ENCODE measurements around the gene SNX18. TPM values are rescaled to one million over a fixed set of nuclear protein-coding genes. Genes with fewer than 3 reads are reported as not detected.

SNX18 gene
- total RNA-seq, 1 experiment from 2014 or later = 16.0 TPM

DNA sequence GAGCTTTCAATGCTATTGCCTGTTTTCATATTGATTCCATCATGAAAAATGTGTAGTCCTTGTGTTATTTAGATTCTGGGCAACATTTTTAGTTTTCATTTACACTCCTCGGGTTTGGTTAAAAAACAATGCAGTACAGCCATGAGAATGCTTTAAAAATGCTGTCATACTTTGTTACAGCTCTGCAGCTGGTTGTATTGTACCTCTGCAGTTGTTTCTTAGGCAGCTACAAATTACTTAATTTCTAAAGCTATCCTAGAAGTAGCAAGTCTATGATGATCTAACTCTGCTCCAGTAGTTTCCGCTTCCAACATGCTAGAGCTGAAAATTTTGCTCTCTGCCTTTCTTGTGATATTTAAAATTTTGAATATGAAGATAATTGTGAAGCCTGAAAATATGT is 20.2 kb downstream of the SNX18 start:
- intact Hi-C loops (cut with micrococcal nuclease) = no loop called here
- Histone ChIP-seq H3K9me3 (ENCODE audit: control insufficient read depth in 1 of 2, insufficient read depth in 1 of 2, low read depth in 1 of 2, low read length in 2 of 2) (no peaks in the 10 kb centered on the region), H3K36me3 (ENCODE audit: control insufficient read depth in 1 of 2, insufficient read depth in 2 of 2, low read length in 2 of 2) (no peaks in the 10 kb centered on the region), H3K9me2 (ENCODE audit: insufficient read depth) (no peaks in the 10 kb centered on the region), H3K27me3 (ENCODE audit: insufficient read depth, low read length) (no peaks in the 10 kb centered on the region), H4K20me1 (ENCODE audit: insufficient read depth) (no peaks in the 10 kb centered on the region), H3K79me2 (ENCODE audit: insufficient read depth, low read length) (peaks cover 12% of the 10 kb centered on the region; the same call in 1 of the 2 replicates), H3K4me1 (ENCODE audit: control insufficient read depth in 1 of 2, insufficient read depth in 2 of 2, low read length in 2 of 2) (no peaks in the 10 kb centered on the region; a peak in 1 of 4 replicates), H3K4me2 (ENCODE audit: low read length) (no peak overlapping the region), H2AFZ (ENCODE audit: low read depth, low read length, poor library complexity, severe bottlenecking) (no peak overlapping the region), H3K9ac (ENCODE audit: low read length) (no peak overlapping the region), H3K4me3 (replicated peaks in 1 of 2; ENCODE audit: low read depth in 1 of 2, low read length in 2 of 2) (no peak overlapping the region), H3K27ac (ENCODE audit: low read depth, low read length) (no peak overlapping the region)
- ChIA-PET CTCF (no interaction called here), POLR2A (no interaction called here), RAD21 (ENCODE audit: low non-redundant PET in 1 of 2, low total read pairs in 2 of 2, uncharacterized antibody in 2 of 2, unreplicated experiment in 2 of 2) (no interaction called here)
- ATAC-seq (no peak), DNase-seq (ENCODE audit: low read depth, low spot score) (no peak)
- no TSS peak for BruUV-seq (replicated peaks)
- no peak for TF ChIP-seq ZFX (IDR thresholded peaks at IDR 0.05)
- TF ChIP-seq ZNF274 (IDR thresholded peaks at IDR 0.05; ENCODE audit: low read depth, low read length) = no peak
- TF ChIP-seq SP1 (IDR thresholded peaks at IDR 0.05; ENCODE audit: low read depth) = no peak
- TF ChIP-seq ZBTB33 (IDR thresholded peaks at IDR 0.05; ENCODE audit: extremely low read depth, insufficient replicate concordance, low read length) = no peak
- TF ChIP-seq SIN3A (IDR thresholded peaks at IDR 0.05; ENCODE audit: low read depth) = no peak
- TF ChIP-seq, protein P1, sequence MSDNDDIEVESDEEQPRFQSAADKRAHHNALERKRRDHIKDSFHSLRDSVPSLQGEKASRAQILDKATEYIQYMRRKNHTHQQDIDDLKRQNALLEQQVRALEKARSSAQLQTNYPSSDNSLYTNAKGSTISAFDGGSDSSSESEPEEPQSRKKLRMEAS (IDR thresholded peaks at IDR 0.05) = no peak
- TF ChIP-seq CTCF (IDR thresholded peaks at IDR 0.05 in 2 of 3, conservative IDR thresholded peaks at IDR 0.05 in 1 of 3; ENCODE audit: borderline replicate concordance in 1 of 3, insufficient read depth in 1 of 3, low read depth in 2 of 3, low read length in 2 of 3) = no peak
- TF ChIP-seq YY1 (IDR thresholded peaks at IDR 0.05; ENCODE audit: extremely low read depth, insufficient replicate concordance, low read depth, low read length) = no peak
- TF ChIP-seq TCF7L2 (IDR thresholded peaks at IDR 0.05; ENCODE audit: borderline replicate concordance, extremely low read depth, insufficient read depth, insufficient read length) = no peak
- no peak for TF ChIP-seq JUND (IDR thresholded peaks at IDR 0.05)
- TF ChIP-seq FOSL1 (IDR thresholded peaks at IDR 0.05; ENCODE audit: low read depth) = no peak
- no peak for TF ChIP-seq EZH2 (IDR thresholded peaks at IDR 0.05)
- TF ChIP-seq CBX3 (IDR thresholded peaks at IDR 0.05; ENCODE audit: low read depth) = no peak
- TF ChIP-seq POLR2A (IDR thresholded peaks at IDR 0.05; ENCODE audit: borderline replicate concordance, extremely low read depth, insufficient read depth, insufficient read length) = no peak
- TF ChIP-seq EGR1 (IDR thresholded peaks at IDR 0.05; ENCODE audit: low read depth) = no peak
